ENCODE results near the gene SNX8. TPM values are rescaled to one million over a fixed set of nuclear protein-coding genes. Genes with fewer than 3 reads are reported as not detected.

SNX8 gene
- total and polyA plus RNA-seq, 2 of the 4 experiments (the other 2 are of a cell fraction) = 7.7 to 55.9 TPM

- ATAC-seq (ENCODE audit: low read depth) = no peak; the same call in 1 of the 2 replicates
- Histone ChIP-seq H4K5ac (ENCODE audit: low read depth, low read length) (no peak overlapping the region), H2AK5ac (ENCODE audit: low read depth, low read length) (peak overlapping the region; percentile 43; the same call in 1 of the 2 replicates), H3K4me1 (ENCODE audit: control insufficient read depth, insufficient read depth, low read length) (peaks cover 16% of the 10 kb centered on the region), H3K4me3 (ENCODE audit: insufficient read depth, low read depth, low read length) (no peak overlapping the region), H2BK20ac (ENCODE audit: low read depth, low read length) (no peak overlapping the region; the same call in 1 of the 2 replicates), H3K4me2 (ENCODE audit: low read depth, low read length) (no peak overlapping the region), H3K9me3 (ENCODE audit: control insufficient read depth, insufficient read depth, low read length) (no peaks in the 10 kb centered on the region), H4K91ac (ENCODE audit: insufficient read depth, low read depth, low read length) (no peak overlapping the region; the same call in 1 of the 2 replicates), H3K79me1 (ENCODE audit: low read depth in 1 of 2, low read length in 2 of 2) (peaks cover 0 to 26% of the 10 kb centered on the region in 2 experiments), H2BK5ac (ENCODE audit: low read depth, low read length, poor library complexity, severe bottlenecking) (no peak overlapping the region), H3K4ac (ENCODE audit: low read depth, low read length) (peak overlapping the region; percentile 21; the same call in 1 of the 2 replicates), H3K14ac (replicated peaks; ENCODE audit: low read depth, low read length) (0 out of 2 replicates have a peak overlapping the region, but pooled peaks have one; percentile 13), H2AFZ (replicated peaks; ENCODE audit: low read length, poor library complexity) (no peak overlapping the region), H4K20me1 (ENCODE audit: insufficient read depth, low read length) (peaks cover 11% of the 10 kb centered on the region), H3K9ac (ENCODE audit: low read depth, low read length) (no peak overlapping the region), H3K56ac (ENCODE audit: extremely low read depth, insufficient read depth, low read length) (no peak overlapping the region), H2BK15ac (ENCODE audit: low read depth, low read length) (0 out of 3 replicates have a peak overlapping the region, but pooled peaks have one; percentile 48), H4K8ac (ENCODE audit: low read depth in 2 of 2, low read length in 2 of 2) (no peak overlapping the region), H3K27ac (ENCODE audit: insufficient read depth, low read length) (no peak overlapping the region), H2BK120ac (ENCODE audit: low read depth, low read length) (peak overlapping the region; percentile 14; the same call in 1 of the 2 replicates), H3K23ac (ENCODE audit: low read depth, low read length) (no peak overlapping the region), H3K27me3 (ENCODE audit: control insufficient read depth, insufficient read depth, low read length) (no peaks in the 10 kb centered on the region), H3K18ac (ENCODE audit: low read depth, low read length) (no peak overlapping the region), H2AK9ac (replicated peaks; ENCODE audit: low read depth, low read length, poor library complexity) (no peak overlapping the region), H3K36me3 (ENCODE audit: control insufficient read depth, insufficient read depth, low read length) (peaks cover 18% of the 10 kb centered on the region), H3K9me1 (ENCODE audit: insufficient read depth, low read length) (peaks cover 14% of the 10 kb centered on the region)
- dilution Hi-C loops (cut with HindIII; ENCODE audit: low sequenced_read_pairs, unreplicated experiment) = no loop called here
- intact Hi-C loops (cut with micrococcal nuclease) = loop anchor here (10.0 kb wide), 1 partner anchor 100 kb away; no protein-coding TSS in a partner anchor
- in situ Hi-C loops (cut with MboI; ENCODE audit: low sequenced_read_pairs) = loop anchor here (10.0 kb wide), 1 partner anchor 630 kb away; the partner anchor contains the start of gene PSMG3
- BruUV-seq (replicated peaks) = no TSS peak
- no peak for DNase-seq
- CTCF ChIA-PET = interaction anchor here (1.1 kb wide), 1 partner anchor 9 kb away, joined by 3 read pairs; no protein-coding TSS in a partner anchor
- POLR2A ChIA-PET (ENCODE audit: unreplicated experiment) = no interaction called here
- WGBS, 2 experiments (ENCODE audit: extremely low coverage in 2 of 2, insufficient read length in 1 of 2) = 92% methylated on average over 5 of the region's 11 CpGs; no CpG with 5 or more reads in 1 of the 2 experiments
- TF ChIP-seq SMC3 (IDR thresholded peaks at IDR 0.05; ENCODE audit: low read depth, low read length) (no peak), RFX5 (IDR thresholded peaks at IDR 0.05; ENCODE audit: low read depth, low read length) (no peak), NFE2L2 (IDR thresholded peaks at IDR 0.05; ENCODE audit: low read depth, low read length) (no peak), FOS (IDR thresholded peaks at IDR 0.05; ENCODE audit: low read depth, low read length) (no peak), MAFK (IDR thresholded peaks at IDR 0.05; ENCODE audit: low read depth, low read length) (no peak), RAD21 (IDR thresholded peaks at IDR 0.05; ENCODE audit: low read length) (no peak), MXI1 (IDR thresholded peaks at IDR 0.05; ENCODE audit: borderline replicate concordance, low read depth, low read length) (no peak)
These were observed 109.8 kb downstream of the SNX8 start for GRCh38 chr7:2204446-2204845.

Data from IMR-90 (cell line).